GM12878 (cell line): Measurements from ENCODE around the gene SNAP47. TPM values are rescaled to one million over a fixed set of nuclear protein-coding genes. Genes with fewer than 3 reads are reported as not detected.

Experiments
- ATAC-seq: fragments of 200-7000 bp; cut with Tn5 transposase; 3 replicates; pipeline ENCODE4 v1.9.1; 2020; ENCODE audit warnings: mild to moderate bottlenecking, moderate library complexity
- BruUV-seq: library from RNA; stranded (reverse); fragments of 400-500 nt; replicated peaks from 2 replicates; lab custom pipeline; 2021; lab: Mats Ljungman, UMichigan
- CTCF ChIA-PET: fragments of 300-600 bp; sonication (Branson Sonifier 250); formaldehyde crosslinking; extraction: SDS; loops from one replicate; lab custom pipeline; 2021; ENCODE audit warnings: inconsistent platforms; lab: Yijun Ruan, JAX
- POLR2A ChIA-PET: fragments of 350-600 bp; formaldehyde crosslinking; extraction: SDS; loops from one replicate; lab custom pipeline; 2021; ENCODE audit warnings: inconsistent platforms; lab: Charles Lee
- RAD21 ChIA-PET: fragments of 300-600 bp; sonication (Branson Sonifier 250); formaldehyde crosslinking; loops from one replicate; lab custom pipeline; 2023; ENCODE audit warnings: antibody characterized with exemption; ENCODE audit not compliant: unreplicated experiment; lab: Charles Lee
- SMC1A ChIA-PET: fragments of 300-600 bp; sonication (Branson Sonifier 250); formaldehyde crosslinking; loops from one replicate; lab custom pipeline; 2023; ENCODE audit not compliant: unreplicated experiment, uncharacterized antibody; lab: Charles Lee
- DNase-seq: peaks from one replicate; pipeline ENCODE4 v3.0.0-alpha.2; 2011; ENCODE audit warnings: low read depth, low spot score
- FAIRE-seq: peaks from 3 replicates; lab custom pipeline; 2011; peaks lifted over from hg19 to GRCh38; lab: Jason Lieb, UNC
- H2AFZ ChIP-seq: 2 replicates; pipeline ENCODE4 v1.6.0; 2011; ENCODE audit warnings: low read depth, low read length, control low read depth; ENCODE audit not compliant: control insufficient read depth
- H3K27ac ChIP-seq: 2 replicates; pipeline ENCODE4 v1.5.1; 2011; ENCODE audit warnings: control low read depth; ENCODE audit not compliant: control insufficient read depth, insufficient read depth
- H3K27me3 ChIP-seq, 2 experiments: replicated peaks in 1 of 2; 2 replicates each; pipeline versions ENCODE4 v1.6.0 to v1.6.1; 2011; ENCODE audit warnings: low read length in 1 of 2; ENCODE audit not compliant: control insufficient read depth in 2 of 2, insufficient read depth in 2 of 2
- H3K36me3 ChIP-seq, 2 experiments: 2 replicates each; pipeline ENCODE4 v1.5.1; 2011; ENCODE audit warnings: low read length in 1 of 2; ENCODE audit not compliant: control insufficient read depth in 2 of 2, insufficient read depth in 2 of 2
- H3K4me1 ChIP-seq: 2 replicates; pipeline ENCODE4 v1.6.1; 2011; ENCODE audit warnings: mild to moderate bottlenecking, low read length, moderate library complexity, mixed read lengths; ENCODE audit not compliant: control insufficient read depth, insufficient read depth
- H3K4me2 ChIP-seq: 2 replicates; pipeline ENCODE4 v1.6.0; 2011; ENCODE audit warnings: control low read depth; ENCODE audit not compliant: control insufficient read depth, insufficient read depth
- H3K4me3 ChIP-seq: fragments of 200-600 bp; sonication (generic); 2 replicates; pipeline ENCODE4 v1.5.1; 2016
- H3K79me2 ChIP-seq: 2 replicates; pipeline ENCODE4 v1.6.0; 2011; ENCODE audit warnings: low read length; ENCODE audit not compliant: control insufficient read depth, insufficient read depth
- H3K9ac ChIP-seq: 2 replicates; pipeline ENCODE4 v1.8.0; 2011; ENCODE audit warnings: low read length, control low read depth, mixed read lengths; ENCODE audit not compliant: control insufficient read depth, insufficient read depth
- H3K9me3 ChIP-seq: replicated peaks from 3 replicates; pipeline ENCODE4 v1.5.1; 2011; ENCODE audit warnings: mild to moderate bottlenecking, low read length; ENCODE audit not compliant: control insufficient read depth, insufficient read depth
- H4K20me1 ChIP-seq: 2 replicates; pipeline ENCODE4 v1.6.0; 2011; ENCODE audit not compliant: control insufficient read depth, insufficient read depth
- BHLHE40 ChIP-seq, 2 experiments: fragments of 450-650 bp in 1 of 2; IDR thresholded peaks; 2 replicates each; pipeline ENCODE4 v1.6.1; 2011 to 2017; ENCODE audit warnings: low read depth in 2 of 2, borderline replicate concordance in 1 of 2, improper control_type of control experiment in 1 of 2, low read length in 1 of 2, mild to moderate bottlenecking in 1 of 2
- CHD1 ChIP-seq: IDR thresholded peaks from 2 replicates; pipeline ENCODE4 v1.6.1; 2012; ENCODE audit warnings: low read depth, low read length, improper control_type of control experiment
- CREB1 ChIP-seq: IDR thresholded peaks from 2 replicates; pipeline ENCODE4 v1.6.1; 2012; ENCODE audit warnings: low read depth, mild to moderate bottlenecking, inconsistent platforms
- CTCF ChIP-seq, 3 experiments: IDR thresholded peaks in 2 of 3; conservative IDR thresholded peaks in 1 of 3; 2 replicates each; pipeline ENCODE4 v1.5.1; 2011; ENCODE audit warnings: low read depth in 3 of 3, low read length in 3 of 3, mild to moderate bottlenecking in 3 of 3, control low read depth in 2 of 3, moderate library complexity in 2 of 3, inconsistent platforms in 1 of 3, mixed read lengths in 1 of 3; ENCODE audit not compliant: control insufficient read depth in 2 of 3, insufficient read depth in 1 of 3; ENCODE audit errors: extremely low read depth in 1 of 3
- HDGF ChIP-seq: fragments of 450-650 bp; IDR thresholded peaks from 2 replicates; pipeline ENCODE4 v1.6.1; 2016; ENCODE audit warnings: antibody characterized with exemption
- PBX3 ChIP-seq: IDR thresholded peaks from 2 replicates; pipeline ENCODE4 v1.6.1; 2011; ENCODE audit warnings: mild to moderate bottlenecking, low read depth, low read length, moderate library complexity; ENCODE audit not compliant: insufficient replicate concordance
- PKNOX1 ChIP-seq: fragments of 450-650 bp; IDR thresholded peaks from 2 replicates; pipeline ENCODE4 v1.6.1; 2016; ENCODE audit warnings: mild to moderate bottlenecking
- RAD21 ChIP-seq: IDR thresholded peaks from 2 replicates; pipeline ENCODE4 v1.6.1; 2011; ENCODE audit warnings: mild to moderate bottlenecking, low read depth, low read length, moderate library complexity; ENCODE audit not compliant: insufficient read depth
- SIX5 ChIP-seq: IDR thresholded peaks from 2 replicates; pipeline ENCODE4 v1.6.1; 2011; ENCODE audit warnings: mild to moderate bottlenecking, low read depth, low read length, moderate library complexity; ENCODE audit not compliant: severe bottlenecking
- SMC3 ChIP-seq: IDR thresholded peaks from 2 replicates; pipeline ENCODE4 v1.6.1; 2011; ENCODE audit warnings: low read length, improper control_type of control experiment, borderline replicate concordance
- YY1 ChIP-seq: IDR thresholded peaks from 2 replicates; pipeline ENCODE4 v1.6.1; 2011; ENCODE audit warnings: low read depth, mild to moderate bottlenecking, low read length
- ZNF217 ChIP-seq: fragments of 450-650 bp; IDR thresholded peaks from 2 replicates; pipeline ENCODE4 v1.6.1; 2017; ENCODE audit warnings: antibody characterized with exemption, mild to moderate bottlenecking
- ZNF687 ChIP-seq: fragments of 450-650 bp; IDR thresholded peaks from 2 replicates; pipeline ENCODE4 v1.6.1; 2017; ENCODE audit warnings: mild to moderate bottlenecking, moderate library complexity
- WGBS: methylation state at CpG from one replicate; pipeline ENCODE4 v1.1.6; 2016; ENCODE audit warnings: low lambda C conversion rate; ENCODE audit not compliant: insufficient replicate concordance, insufficient coverage; ENCODE audit errors: missing lambda C conversion rate; 5-methylcytosine and 5-hydroxymethylcytosine counted together
- in situ Hi-C: fragments of 300-500 bp; cut with MboI; formaldehyde crosslinking; loops from 9 replicates; pipeline ENCODE4 v1.14.3; 2018; ENCODE audit warnings: mixed read lengths
- intact Hi-C: fragments of 100-400 bp; cut with micrococcal nuclease; formaldehyde crosslinking; loops from one replicate; pipeline ENCODE4 v1.14.2; 2022; ENCODE audit not compliant: unreplicated experiment
- polyA plus RNA-seq, 11 experiments: library from polyadenylated mRNA; depleted of rRNA in 4 of 11; unstranded in 6 of 11; stranded (reverse) in 5 of 11; fragments of >200 nt; fragmentation: Nextera tagmentation in 4 of 11; fragmentation: Illumina TruSeq in 1 of 11; extraction: Ambion mirVana in 4 of 11; extraction: Trizol in 1 of 11; gene quantifications; 1 replicate in 1 of 11; 2 replicates in 10 of 11; pipeline versions ENCODE4 v1.2.1 to v1.2.3, GENCODE V29; 2011 to 2016; ENCODE audit warnings: inconsistent platforms in 2 of 11, missing spikeins in 2 of 11, low read depth in 1 of 11
- total RNA-seq, 4 experiments: library from RNA; depleted of rRNA in 3 of 4; stranded (reverse); fragments of >200 nt in 3 of 4; fragmentation: Illumina TruSeq in 1 of 4; extraction: Trizol in 1 of 4; gene quantifications; 2 replicates each; pipeline versions ENCODE4 v1.2.1 to v1.2.3, GENCODE V29; 2013 to 2021

SNAP47 gene
- total and polyA plus RNA-seq, 10 of the 15 experiments (the other 5 are each of a cell fraction or from before 2014, with no cell fraction given) = 1.3 to 39.6 (median 25.2) TPM

- ChIA-PET RAD21 (interaction anchor here (0.9 to 1.0 kb wide), 2 partner anchors 191 kb away, joined by 4 read pairs; no protein-coding TSS in a partner anchor), POLR2A (interaction anchor here (0.6 to 0.9 kb wide), 2 partner anchors 32 to 1341 kb away, joined by 3 read pairs; no protein-coding TSS in a partner anchor), CTCF (interaction anchor here (0.7 to 3.8 kb wide), 12 partner anchors 10 to 403 kb away, joined by 3 to 34 read pairs (median 3); partner anchors contain the start of gene ZNF678), SMC1A (interaction anchor here (0.6 to 1.5 kb wide), 4 partner anchors 26 to 281 kb away, joined by 3 to 6 read pairs (median 4); no protein-coding TSS in a partner anchor)
- Histone ChIP-seq H3K4me3 (no peak overlapping the region), H3K27me3 (no peaks in the 10 kb centered on the region), H4K20me1 (no peaks in the 10 kb centered on the region; the same call in 1 of the 2 replicates), H3K36me3 (peaks cover 30 to 34% of the 10 kb centered on the region in 2 experiments), H2AFZ (peak overlapping the region; percentile 28; the same call in 1 of the 2 replicates), H3K9ac (no peak overlapping the region; the same call in 1 of the 2 replicates), H3K4me1 (peaks cover 36% of the 10 kb centered on the region), H3K4me2 (peak overlapping the region; percentile 50; the same call in 1 of the 2 replicates), H3K9me3 (peaks cover 7% of the 10 kb centered on the region; the same call in 2 of the 3 replicates), H3K27ac (no peak overlapping the region), H3K79me2 (no peaks in the 10 kb centered on the region; the same call in none of the 2 replicates)
- FAIRE-seq = peak; percentile 76
- 17% methylated on average over 22 of the region's 22 CpGs for WGBS
- DNase-seq = no peak
- no TSS peak for BruUV-seq
- in situ Hi-C loops (loop anchor here (5.0 kb wide), 1 partner anchor 190 kb away; no protein-coding TSS in a partner anchor), intact Hi-C loops (loop anchor here (1.0 to 10.0 kb wide), 3 partner anchors 190 to 312 kb away; no protein-coding TSS in a partner anchor)
- ATAC-seq = peak; percentile 97
- peak; percentile 87 to 96 (median 89) for TF ChIP-seq CTCF (IDR thresholded peaks at IDR 0.05 in 2 of 3, conservative IDR thresholded peaks at IDR 0.05 in 1 of 3; ENCODE audit: control insufficient read depth in 2 of 3, extremely low read depth in 1 of 3, insufficient read depth in 1 of 3, low read depth in 3 of 3, low read length in 3 of 3)
- 0 out of 2 replicates have a peak, but pooled peaks have one; percentile 26 for TF ChIP-seq PKNOX1
- peak; percentile 13 for TF ChIP-seq PBX3
- TF ChIP-seq CHD1 = no peak
- TF ChIP-seq SIX5 = no peak
- TF ChIP-seq RAD21 = peak; percentile 85
- 0 out of 2 replicates have a peak, but pooled peaks have one; percentile 12 for TF ChIP-seq CREB1
- no peak for TF ChIP-seq ZNF217
- peak; percentile 77 for TF ChIP-seq SMC3
- TF ChIP-seq BHLHE40 (IDR thresholded peaks at IDR 0.05; ENCODE audit: borderline replicate concordance in 1 of 2, low read depth in 2 of 2, low read length in 1 of 2) = peak; percentile 65 to 77
- no peak for TF ChIP-seq ZNF687
- TF ChIP-seq HDGF = 0 out of 2 replicates have a peak, but pooled peaks have one; percentile 4
- TF ChIP-seq YY1 = peak; percentile 66
Observed at GRCh38 chr1:227762231-227762911, 27.1 kb downstream of the SNAP47 start.
